CD4-positive, alpha-beta T cell treated with Interleukin-15 for 4 hours (primary cell): ENCODE measurements around the gene CMTR1.
"Not testable (repeated sequence)": the region's sequence is repeated elsewhere in the genome, so short reads cannot be mapped to it uniquely, and the experiment has no call there.

Source experiments
- DNase-seq: peaks from one replicate; pipeline ENCODE4 v3.0.0-alpha.2; 2020; ENCODE audit warnings: low spot score

Gene CMTR1

GRCh38 chr6:37432916-37433656 is at the start of gene CMTR1:
CMTR1 (plus strand) TSS chr6:37433221; CDS start chr6:37435630, 2,409 bp downstream.
- DNase-seq: peak; percentile 97

- no peak for DNase-seq
Measured at GRCh38 chr6:37388578-37388977, 44.4 kb upstream of the CMTR1 start.

- DNase-seq: no peak
Measured at GRCh38 chr6:37389857-37390256, 43.2 kb upstream of the CMTR1 start.

GRCh38 chr6:37391120-37391519 is 41.9 kb upstream of the CMTR1 start:
- no peak for DNase-seq

- no peak for DNase-seq
Measured at GRCh38 chr6:37392821-37393220, 40.2 kb upstream of the CMTR1 start.

- DNase-seq: no peak
Measured at GRCh38 chr6:37393381-37393929, 39.6 kb upstream of the CMTR1 start.

- DNase-seq: no peak
Measured at GRCh38 chr6:37396571-37397180, 36.3 kb upstream of the CMTR1 start.

- DNase-seq: no peak
Measured at GRCh38 chr6:37399131-37399530, 33.9 kb upstream of the CMTR1 start.

GRCh38 chr6:37399795-37400490 is 33.1 kb upstream of the CMTR1 start:
- DNase-seq: no peak

- not testable (repeated sequence) for DNase-seq
Measured at GRCh38 chr6:37401658-37402057, 31.4 kb upstream of the CMTR1 start.

GRCh38 chr6:37406726-37407341 is 26.2 kb upstream of the CMTR1 start:
- no peak for DNase-seq

GRCh38 chr6:37407948-37408347 is 25.1 kb upstream of the CMTR1 start:
- no peak for DNase-seq

- no peak for DNase-seq
Measured at GRCh38 chr6:37409501-37409900, 23.5 kb upstream of the CMTR1 start.

- no peak for DNase-seq
Measured at GRCh38 chr6:37417393-37417792, 15.6 kb upstream of the CMTR1 start.

GRCh38 chr6:37418722-37419121 is 14.3 kb upstream of the CMTR1 start:
- DNase-seq: no peak

GRCh38 chr6:37426058-37426944 is 6.7 kb upstream of the CMTR1 start:
- no peak for DNase-seq

- no peak for DNase-seq
Measured at GRCh38 chr6:37426945-37427510, 6.0 kb upstream of the CMTR1 start.

- DNase-seq: no peak
Measured at GRCh38 chr6:37429352-37429750, 3.7 kb upstream of the CMTR1 start.

GRCh38 chr6:37432590-37432915 is 468 bp upstream of the CMTR1 start:
- DNase-seq: no peak

GRCh38 chr6:37433657-37434271 is 743 bp downstream of the CMTR1 start:
- peak; percentile 20 for DNase-seq

- no peak for DNase-seq
Measured at GRCh38 chr6:37435373-37435772, 2.4 kb downstream of the CMTR1 start.
